ENCODE data around the gene CFAP54. TPM values are rescaled to one million over a fixed set of nuclear protein-coding genes. Genes with fewer than 3 reads are reported as not detected.

The CFAP54 gene
- polyA plus RNA-seq, 1 of the 3 experiments (the other 2 are of a cell fraction): 0.87 TPM

GRCh38 chr12:96496944-96497343, 7.6 kb downstream of the CFAP54 start (continued):
- TF ChIP-seq, protein P1, sequence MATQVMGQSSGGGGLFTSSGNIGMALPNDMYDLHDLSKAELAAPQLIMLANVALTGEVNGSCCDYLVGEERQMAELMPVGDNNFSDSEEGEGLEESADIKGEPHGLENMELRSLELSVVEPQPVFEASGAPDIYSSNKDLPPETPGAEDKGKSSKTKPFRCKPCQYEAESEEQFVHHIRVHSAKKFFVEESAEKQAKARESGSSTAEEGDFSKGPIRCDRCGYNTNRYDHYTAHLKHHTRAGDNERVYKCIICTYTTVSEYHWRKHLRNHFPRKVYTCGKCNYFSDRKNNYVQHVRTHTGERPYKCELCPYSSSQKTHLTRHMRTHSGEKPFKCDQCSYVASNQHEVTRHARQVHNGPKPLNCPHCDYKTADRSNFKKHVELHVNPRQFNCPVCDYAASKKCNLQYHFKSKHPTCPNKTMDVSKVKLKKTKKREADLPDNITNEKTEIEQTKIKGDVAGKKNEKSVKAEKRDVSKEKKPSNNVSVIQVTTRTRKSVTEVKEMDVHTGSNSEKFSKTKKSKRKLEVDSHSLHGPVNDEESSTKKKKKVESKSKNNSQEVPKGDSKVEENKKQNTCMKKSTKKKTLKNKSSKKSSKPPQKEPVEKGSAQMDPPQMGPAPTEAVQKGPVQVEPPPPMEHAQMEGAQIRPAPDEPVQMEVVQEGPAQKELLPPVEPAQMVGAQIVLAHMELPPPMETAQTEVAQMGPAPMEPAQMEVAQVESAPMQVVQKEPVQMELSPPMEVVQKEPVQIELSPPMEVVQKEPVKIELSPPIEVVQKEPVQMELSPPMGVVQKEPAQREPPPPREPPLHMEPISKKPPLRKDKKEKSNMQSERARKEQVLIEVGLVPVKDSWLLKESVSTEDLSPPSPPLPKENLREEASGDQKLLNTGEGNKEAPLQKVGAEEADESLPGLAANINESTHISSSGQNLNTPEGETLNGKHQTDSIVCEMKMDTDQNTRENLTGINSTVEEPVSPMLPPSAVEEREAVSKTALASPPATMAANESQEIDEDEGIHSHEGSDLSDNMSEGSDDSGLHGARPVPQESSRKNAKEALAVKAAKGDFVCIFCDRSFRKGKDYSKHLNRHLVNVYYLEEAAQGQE (IDR thresholded peaks at IDR 0.05; ENCODE audit: low read depth, low read length): no peak

DNA sequence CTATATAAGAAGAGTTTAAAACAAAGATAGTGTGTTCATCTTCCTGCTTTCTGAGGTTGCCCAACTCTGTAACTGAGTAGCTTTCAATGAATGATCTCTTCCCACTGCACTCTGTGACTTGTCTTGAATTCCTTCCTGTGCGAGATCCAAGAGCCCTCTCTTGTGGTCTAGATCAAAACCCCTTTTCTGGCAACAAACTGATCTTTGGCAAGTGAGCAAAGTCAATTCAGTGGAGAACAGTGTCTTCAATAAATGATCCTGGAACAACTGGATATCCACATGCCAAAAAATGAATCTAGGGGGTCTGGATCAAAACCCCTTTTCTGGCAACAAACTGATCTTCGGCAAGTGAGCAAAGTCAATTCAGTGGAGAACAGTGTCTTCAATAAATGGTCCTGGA, 8.5 kb downstream of the CFAP54 start:
- no peak overlapping the region for H3K9ac ChIP-seq
- H3K36me3 ChIP-seq (replicated peaks in 1 of 2; ENCODE audit: control insufficient read depth in 1 of 2, insufficient read depth in 2 of 2, low read length in 1 of 2): no peaks in the 10 kb centered on the region
- CTCF ChIA-PET: interaction anchor here (0.7 to 2.6 kb wide), 2 partner anchors 8 to 19 kb away, joined by 3 to 8 read pairs; partner anchors contain the start of gene CFAP54
- H3K4me2 ChIP-seq: no peak overlapping the region
- H3K9me2 ChIP-seq: no peaks in the 10 kb centered on the region
- H3K27me3 ChIP-seq (ENCODE audit: insufficient read depth): no peaks in the 10 kb centered on the region
- no peak for TF ChIP-seq SIN3A (IDR thresholded peaks at IDR 0.05; ENCODE audit: borderline replicate concordance, low read depth, low read length)
- TF ChIP-seq FOSL2 (IDR thresholded peaks at IDR 0.05; ENCODE audit: borderline replicate concordance, low read depth): no peak
- TF ChIP-seq SMC3 (IDR thresholded peaks at IDR 0.05; ENCODE audit: low read depth, low read length): no peak
- TF ChIP-seq MAX (IDR thresholded peaks at IDR 0.05; ENCODE audit: low read depth): no peak
- no peak for TF ChIP-seq USF1 (IDR thresholded peaks at IDR 0.05; ENCODE audit: borderline replicate concordance, low read depth)
- TF ChIP-seq CTCF (IDR thresholded peaks at IDR 0.05): no peak
- no peak for TF ChIP-seq YY1 (IDR thresholded peaks at IDR 0.05; ENCODE audit: low read depth)
- TF ChIP-seq PBX3 (IDR thresholded peaks at IDR 0.05): no peak
- TF ChIP-seq FOXJ3 (CRISPR knock-in tag; IDR thresholded peaks at IDR 0.05): no peak
- no peak for TF ChIP-seq RXRA (IDR thresholded peaks at IDR 0.05; ENCODE audit: borderline replicate concordance, low read depth)
- TF ChIP-seq MEF2A (IDR thresholded peaks at IDR 0.05; ENCODE audit: borderline replicate concordance, low read depth): no peak
- no peak for TF ChIP-seq RFX5 (IDR thresholded peaks at IDR 0.05; ENCODE audit: low read length)
- no peaks in the 10 kb centered on the region for H4K20me1 ChIP-seq (ENCODE audit: insufficient read depth)
- H3K4me1 ChIP-seq (ENCODE audit: control insufficient read depth in 1 of 2, insufficient read depth in 2 of 2, low read depth in 1 of 2, low read length in 1 of 2): peaks cover 6 to 9% of the 10 kb centered on the region in 2 experiments; a peak in 2 of 4 replicates
- WGBS (ENCODE audit: low lambda C conversion rate): 86% methylated on average over 2 of the region's 2 CpGs
- POLR2A ChIA-PET: no interaction called here
- no peaks in the 10 kb centered on the region for H3K79me2 ChIP-seq (ENCODE audit: insufficient read depth)
- H3K9me3 ChIP-seq: no peaks in the 10 kb centered on the region; the same call in 1 of the 2 replicates
- DNase-seq: no peak
- H3K4me3 ChIP-seq (ENCODE audit: low read depth in 2 of 2, low read length in 1 of 2): no peak overlapping the region
- no peak overlapping the region for H2AFZ ChIP-seq (ENCODE audit: low read depth)
- no peak overlapping the region for H3K27ac ChIP-seq (ENCODE audit: low read depth in 2 of 2, low read length in 1 of 2)
- peaks cover 14% of the 10 kb centered on the region for H3F3A ChIP-seq (replicated peaks; ENCODE audit: insufficient read depth)
